A549 (cell line): ENCODE data around the gene GPBP1.

ENCODE experiments used
- EP300 ChIP-seq, 2 experiments: fragments of >200 bp; sonication (Bioruptor Twin); formaldehyde crosslinking; IDR thresholded peaks; 2 replicates in 1 of 2; 3 replicates in 1 of 2; pipeline ENCODE4 v1.6.1; 2016 to 2017
- ESRRA ChIP-seq: fragments of 150-350 bp; IDR thresholded peaks from 2 replicates; pipeline ENCODE4 v1.6.1; 2014; ENCODE audit warnings: mild to moderate bottlenecking, low read length, borderline replicate concordance
- JUN ChIP-seq, 2 experiments: fragments of >200 bp; sonication (Bioruptor Twin); formaldehyde crosslinking; IDR thresholded peaks; 2 replicates in 1 of 2; 3 replicates in 1 of 2; pipeline ENCODE4 v1.6.1; 2016 to 2017
- MAFK ChIP-seq: fragments of 450-650 bp; IDR thresholded peaks from 2 replicates; pipeline ENCODE4 v1.6.1; 2014; ENCODE audit not compliant: partially characterized antibody
- MYC ChIP-seq: IDR thresholded peaks from 2 replicates; pipeline ENCODE4 v1.6.1; 2012; ENCODE audit warnings: mild to moderate bottlenecking, inconsistent platforms, low read length, improper control_type of control experiment, borderline replicate concordance
- NFE2L2 ChIP-seq: fragments of 150-350 bp; conservative IDR thresholded peaks from 2 replicates; pipeline ENCODE4 v1.6.1; 2014; ENCODE audit warnings: low read length
- NPAS2 ChIP-seq: fragments of 250-450 bp; sonication (Bioruptor Pico); IDR thresholded peaks from 2 replicates; pipeline ENCODE4 v1.8.0; 2022; ENCODE audit warnings: mild to moderate bottlenecking, moderate library complexity, borderline replicate concordance
- POLR2A ChIP-seq: IDR thresholded peaks from 2 replicates; pipeline ENCODE4 v1.6.1; 2012; ENCODE audit warnings: mild to moderate bottlenecking, low read length
- RNF2 ChIP-seq: fragments of 200-600 bp; sonication (generic); IDR thresholded peaks from 2 replicates; pipeline ENCODE4 v1.6.1; 2016; ENCODE audit warnings: low read depth, mild to moderate bottlenecking, antibody characterized with exemption, moderate library complexity, borderline replicate concordance
- ZFP36 ChIP-seq: fragments of 450-650 bp; IDR thresholded peaks from 2 replicates; pipeline ENCODE4 v1.6.1; 2014; ENCODE audit warnings: borderline replicate concordance; ENCODE audit not compliant: partially characterized antibody
- TF ChIP-seq, protein P1 (sequence below): fragments of 200-600 bp; sonication (generic); IDR thresholded peaks from 2 replicates; pipeline ENCODE4 v1.6.1; 2016; ENCODE audit warnings: antibody characterized with exemption, mild to moderate bottlenecking, moderate library complexity
- TF ChIP-seq, protein P2 (sequence below): fragments of >200 bp; sonication (Bioruptor Twin); formaldehyde crosslinking; IDR thresholded peaks from 3 replicates; pipeline ENCODE4 v1.5.1; 2016

GRCh38 chr5:57211039-57211438 lies 37.2 kb downstream of the GPBP1 start:
- TF ChIP-seq, protein P1, sequence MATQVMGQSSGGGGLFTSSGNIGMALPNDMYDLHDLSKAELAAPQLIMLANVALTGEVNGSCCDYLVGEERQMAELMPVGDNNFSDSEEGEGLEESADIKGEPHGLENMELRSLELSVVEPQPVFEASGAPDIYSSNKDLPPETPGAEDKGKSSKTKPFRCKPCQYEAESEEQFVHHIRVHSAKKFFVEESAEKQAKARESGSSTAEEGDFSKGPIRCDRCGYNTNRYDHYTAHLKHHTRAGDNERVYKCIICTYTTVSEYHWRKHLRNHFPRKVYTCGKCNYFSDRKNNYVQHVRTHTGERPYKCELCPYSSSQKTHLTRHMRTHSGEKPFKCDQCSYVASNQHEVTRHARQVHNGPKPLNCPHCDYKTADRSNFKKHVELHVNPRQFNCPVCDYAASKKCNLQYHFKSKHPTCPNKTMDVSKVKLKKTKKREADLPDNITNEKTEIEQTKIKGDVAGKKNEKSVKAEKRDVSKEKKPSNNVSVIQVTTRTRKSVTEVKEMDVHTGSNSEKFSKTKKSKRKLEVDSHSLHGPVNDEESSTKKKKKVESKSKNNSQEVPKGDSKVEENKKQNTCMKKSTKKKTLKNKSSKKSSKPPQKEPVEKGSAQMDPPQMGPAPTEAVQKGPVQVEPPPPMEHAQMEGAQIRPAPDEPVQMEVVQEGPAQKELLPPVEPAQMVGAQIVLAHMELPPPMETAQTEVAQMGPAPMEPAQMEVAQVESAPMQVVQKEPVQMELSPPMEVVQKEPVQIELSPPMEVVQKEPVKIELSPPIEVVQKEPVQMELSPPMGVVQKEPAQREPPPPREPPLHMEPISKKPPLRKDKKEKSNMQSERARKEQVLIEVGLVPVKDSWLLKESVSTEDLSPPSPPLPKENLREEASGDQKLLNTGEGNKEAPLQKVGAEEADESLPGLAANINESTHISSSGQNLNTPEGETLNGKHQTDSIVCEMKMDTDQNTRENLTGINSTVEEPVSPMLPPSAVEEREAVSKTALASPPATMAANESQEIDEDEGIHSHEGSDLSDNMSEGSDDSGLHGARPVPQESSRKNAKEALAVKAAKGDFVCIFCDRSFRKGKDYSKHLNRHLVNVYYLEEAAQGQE: no peak
- TF ChIP-seq RNF2 (no peak), ESRRA (no peak), EP300 (IDR thresholded peaks at IDR 0.05) (no peak), JUN (IDR thresholded peaks at IDR 0.05) (no peak), NFE2L2 (no peak), MYC (no peak), MAFK (no peak), NPAS2 (CRISPR knock-in tag) (no peak), POLR2A (no peak), ZFP36 (no peak)
- TF ChIP-seq, protein P2, sequence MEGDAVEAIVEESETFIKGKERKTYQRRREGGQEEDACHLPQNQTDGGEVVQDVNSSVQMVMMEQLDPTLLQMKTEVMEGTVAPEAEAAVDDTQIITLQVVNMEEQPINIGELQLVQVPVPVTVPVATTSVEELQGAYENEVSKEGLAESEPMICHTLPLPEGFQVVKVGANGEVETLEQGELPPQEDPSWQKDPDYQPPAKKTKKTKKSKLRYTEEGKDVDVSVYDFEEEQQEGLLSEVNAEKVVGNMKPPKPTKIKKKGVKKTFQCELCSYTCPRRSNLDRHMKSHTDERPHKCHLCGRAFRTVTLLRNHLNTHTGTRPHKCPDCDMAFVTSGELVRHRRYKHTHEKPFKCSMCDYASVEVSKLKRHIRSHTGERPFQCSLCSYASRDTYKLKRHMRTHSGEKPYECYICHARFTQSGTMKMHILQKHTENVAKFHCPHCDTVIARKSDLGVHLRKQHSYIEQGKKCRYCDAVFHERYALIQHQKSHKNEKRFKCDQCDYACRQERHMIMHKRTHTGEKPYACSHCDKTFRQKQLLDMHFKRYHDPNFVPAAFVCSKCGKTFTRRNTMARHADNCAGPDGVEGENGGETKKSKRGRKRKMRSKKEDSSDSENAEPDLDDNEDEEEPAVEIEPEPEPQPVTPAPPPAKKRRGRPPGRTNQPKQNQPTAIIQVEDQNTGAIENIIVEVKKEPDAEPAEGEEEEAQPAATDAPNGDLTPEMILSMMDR: no peak
